HG02870 (cell line): ENCODE measurements around the gene SFTPA2.
A peak's percentile ranks its signal among the peaks of the same experiment; 100 is the strongest.
"Not testable (repeated sequence)": the region's sequence is repeated elsewhere in the genome, so short reads cannot be mapped to it uniquely, and the experiment has no call there.

Experiments
- ATAC-seq: cut with Tn5 transposase; IDR thresholded peaks from one replicate; pipeline ENCODE4 v1.9.1; 2021; ENCODE audit warnings: mild to moderate bottlenecking, moderate library complexity; ENCODE audit not compliant: unreplicated experiment

The SFTPA2 gene

DNA sequence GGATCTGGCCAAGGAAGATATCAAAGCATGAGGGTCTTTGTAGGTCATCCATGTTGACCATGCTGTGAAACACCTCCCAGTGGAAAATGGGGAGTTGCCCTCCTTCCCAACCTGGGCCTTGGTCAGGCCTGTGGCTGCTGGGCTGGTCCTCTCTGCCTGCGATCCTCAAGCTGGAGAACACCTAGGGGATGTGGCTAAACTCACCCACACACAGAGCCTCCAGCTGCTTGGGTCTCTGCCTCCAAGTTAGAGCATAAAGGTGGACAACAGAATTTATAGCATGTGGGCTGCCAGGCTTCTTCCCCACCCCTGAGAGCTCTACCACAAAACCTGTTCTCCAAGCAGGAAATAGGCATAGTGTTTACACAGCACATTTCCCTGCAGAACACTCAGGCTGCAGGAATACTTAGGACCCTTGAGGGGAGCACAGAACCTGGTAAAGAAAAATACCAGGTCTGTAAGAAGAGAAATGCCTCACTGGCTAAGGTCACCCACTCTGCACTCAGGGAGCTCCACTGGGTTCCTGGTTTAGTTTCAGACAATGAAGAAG, at the start of gene SFTPA2:
SFTPA2 (minus strand) TSS at position 248 of the 550 bp plus-strand sequence. CDS start 924 bp downstream, outside the sequence.
- no peak for ATAC-seq

DNA sequence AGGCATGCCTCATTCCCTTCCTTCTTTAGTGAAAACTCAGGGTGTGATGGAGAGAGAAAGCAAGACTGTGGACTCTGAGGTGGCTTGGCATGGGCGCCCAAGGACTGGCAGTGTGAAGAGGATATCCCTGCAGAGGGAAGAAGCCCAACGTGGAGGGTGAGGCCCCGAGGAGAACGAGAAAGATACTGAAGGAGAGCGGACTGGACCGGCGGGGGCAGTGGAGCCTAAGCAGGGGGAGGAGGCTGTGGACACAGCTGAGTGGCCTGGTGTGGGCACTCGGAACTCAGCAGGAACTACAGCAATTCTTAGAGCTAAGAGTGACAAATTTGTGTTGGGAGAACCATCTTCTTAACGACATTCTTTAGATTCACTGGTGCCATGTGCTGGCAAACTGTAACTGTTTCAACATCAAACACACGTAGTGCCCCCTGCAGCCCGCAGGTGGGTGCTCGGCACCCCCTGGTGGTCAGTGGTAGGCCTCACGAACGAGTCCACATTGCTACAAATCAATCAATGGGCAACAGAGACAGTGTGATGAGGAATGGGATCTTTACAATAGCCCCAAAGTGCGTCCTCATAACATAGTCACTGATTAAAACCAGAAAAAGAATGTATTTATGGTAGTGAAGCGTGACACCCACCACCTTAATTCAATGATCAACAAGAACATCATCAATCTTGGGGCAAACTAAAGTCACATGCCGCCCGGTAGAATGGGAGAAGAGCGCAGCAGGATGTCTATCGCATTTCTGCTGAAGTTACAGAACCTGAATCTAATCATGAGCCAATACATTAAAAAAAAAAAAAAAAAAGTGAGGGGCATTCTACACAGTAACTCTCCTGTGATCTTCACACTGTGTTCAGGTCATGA, 48.5 kb upstream of the SFTPA2 start:
- no peak for ATAC-seq

DNA sequence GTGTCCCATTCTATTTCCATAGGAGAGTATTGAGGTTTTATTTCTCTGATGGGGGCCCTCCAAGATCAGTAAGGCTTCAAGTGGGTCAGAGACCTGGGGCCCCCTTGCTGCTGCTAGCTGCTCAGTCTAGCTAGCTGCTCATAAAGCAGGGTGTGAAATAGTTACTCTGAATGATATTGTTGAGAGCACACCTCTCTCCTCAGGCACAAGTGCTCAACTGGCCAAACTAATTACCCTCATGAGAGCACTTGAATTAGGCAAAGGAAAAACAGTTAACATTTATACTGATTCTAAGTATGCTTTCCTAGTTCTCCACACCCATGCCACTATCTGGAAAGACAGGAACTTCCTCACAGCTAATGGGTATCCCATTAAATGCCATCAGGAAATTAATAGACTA, 45.1 kb upstream of the SFTPA2 start:
- no peak for ATAC-seq

DNA sequence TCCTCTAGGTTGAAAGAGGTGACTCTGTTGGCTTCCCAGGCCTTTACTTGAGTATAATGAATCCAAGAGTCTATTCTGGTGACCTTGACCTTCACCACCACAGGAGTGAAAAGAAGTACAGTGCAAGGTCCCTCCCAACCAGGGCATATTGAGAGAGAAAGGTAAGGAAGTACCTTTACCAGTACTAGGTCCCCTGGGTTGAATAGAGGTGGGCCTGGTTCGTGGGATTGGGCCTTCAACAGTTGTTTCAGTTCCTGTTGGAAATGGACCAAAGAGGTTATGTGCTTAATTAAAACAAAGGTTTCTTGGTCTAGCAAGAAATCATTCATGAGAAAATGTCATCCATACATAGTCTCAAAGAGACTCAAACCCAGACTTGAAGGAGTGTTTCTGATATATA, 44.1 kb upstream of the SFTPA2 start:
- no peak for ATAC-seq

DNA sequence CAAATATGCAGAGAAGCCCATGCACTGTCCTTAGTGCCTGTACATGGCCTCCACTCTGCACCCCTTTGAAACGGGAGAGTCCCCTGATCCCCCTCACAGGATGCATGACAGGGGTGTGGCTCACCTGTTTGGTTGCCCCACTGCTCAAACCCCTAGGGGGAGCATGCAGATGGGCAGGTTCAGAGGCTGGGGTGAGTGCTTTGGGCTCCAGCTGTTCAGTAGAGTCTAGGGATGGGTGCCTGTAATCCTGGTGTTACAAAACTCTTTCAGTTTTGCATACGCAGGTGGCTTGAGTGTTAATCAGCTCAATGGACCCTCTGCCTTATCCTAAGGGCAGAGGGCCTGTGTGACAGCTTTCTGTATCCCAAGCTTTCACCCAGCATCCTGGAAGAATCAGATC, 42.7 kb upstream of the SFTPA2 start:
- no peak for ATAC-seq

GRCh38 chr10:79601939-79602338, 41.7 kb upstream of the SFTPA2 start:
- ATAC-seq = no peak

DNA sequence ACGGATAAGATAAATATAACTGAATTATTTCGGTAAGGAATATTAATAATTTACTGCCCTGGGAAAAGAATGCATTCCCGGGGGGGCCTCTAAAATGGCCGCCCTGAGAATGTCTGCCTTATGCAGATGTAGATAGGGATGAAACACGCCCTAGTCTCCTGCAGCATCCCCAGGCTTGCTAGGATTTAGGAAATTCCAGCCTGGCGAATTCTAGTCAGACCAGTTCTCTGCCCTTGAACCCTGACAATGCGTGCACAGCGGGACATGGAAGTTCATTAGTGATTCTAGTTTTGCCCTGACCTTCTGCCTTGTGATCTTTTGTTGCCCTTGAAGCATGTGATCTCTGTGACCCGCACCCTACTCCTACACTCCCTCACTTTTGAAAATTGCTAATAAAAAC, 39.4 kb upstream of the SFTPA2 start:
- ATAC-seq = not testable (repeated sequence)

DNA sequence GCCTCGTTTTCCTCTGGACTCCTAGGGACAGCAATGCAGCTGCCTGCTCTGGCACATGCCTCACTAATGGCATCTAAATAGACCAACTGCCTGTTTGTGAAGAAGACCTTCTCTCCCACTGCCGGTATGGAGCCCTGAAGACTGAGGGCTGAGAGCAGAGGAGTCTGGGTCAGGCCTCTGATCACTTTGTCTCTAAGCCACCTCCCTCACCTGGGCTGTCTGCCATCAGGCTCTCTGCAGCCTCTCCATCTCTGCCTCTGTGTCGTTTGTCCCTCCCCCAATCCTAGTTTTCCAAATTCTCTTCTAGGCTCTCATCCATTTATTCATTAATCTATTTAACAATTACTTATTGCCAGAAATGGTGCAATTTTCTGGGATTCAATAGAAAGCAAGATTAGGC, 35.3 kb upstream of the SFTPA2 start:
- no peak for ATAC-seq

DNA sequence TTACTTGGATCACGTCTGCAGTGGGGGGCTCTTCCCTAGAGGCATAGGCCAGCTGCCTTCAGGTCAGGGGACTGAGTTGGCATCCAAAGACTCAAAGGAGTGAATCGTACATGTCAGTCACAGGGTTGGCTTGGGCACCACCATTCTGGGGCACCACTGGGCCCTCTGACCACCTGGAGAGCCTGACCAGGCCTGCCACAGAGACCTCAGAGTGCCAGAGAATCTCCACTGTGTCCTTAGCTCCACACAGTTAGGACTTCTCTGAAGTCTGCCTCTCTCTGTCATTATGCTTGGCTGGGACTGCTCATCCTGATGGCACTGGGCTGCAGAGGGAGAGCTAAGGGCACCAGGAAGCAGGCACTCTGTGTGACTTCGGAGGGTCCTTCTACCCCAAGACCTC, 34.4 kb upstream of the SFTPA2 start:
- ATAC-seq = not testable (repeated sequence)

GRCh38 chr10:79593377-79593776, 33.2 kb upstream of the SFTPA2 start:
- no peak for ATAC-seq

- no peak for ATAC-seq
Measured at GRCh38 chr10:79588800-79589199, 28.6 kb upstream of the SFTPA2 start.

DNA sequence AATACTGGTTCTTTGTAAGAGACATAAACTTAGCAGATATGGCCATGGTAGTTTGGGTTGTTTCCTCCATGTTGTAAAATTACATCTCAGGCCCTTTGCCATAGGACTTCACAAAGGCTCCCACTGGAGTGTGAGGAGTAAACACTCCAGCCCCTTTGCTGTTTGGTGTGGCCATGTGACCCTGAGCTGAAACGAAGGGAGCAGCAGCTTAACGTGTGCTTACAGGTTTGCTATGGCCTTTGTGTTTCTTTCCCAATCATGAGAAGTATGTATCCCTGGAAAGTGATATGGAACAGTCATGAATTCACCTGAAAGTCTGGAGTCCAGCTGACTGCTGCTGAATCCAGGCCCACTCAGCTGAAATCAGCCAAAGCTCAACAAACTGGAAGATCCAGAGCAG, 26.7 kb upstream of the SFTPA2 start:
- ATAC-seq = no peak

DNA sequence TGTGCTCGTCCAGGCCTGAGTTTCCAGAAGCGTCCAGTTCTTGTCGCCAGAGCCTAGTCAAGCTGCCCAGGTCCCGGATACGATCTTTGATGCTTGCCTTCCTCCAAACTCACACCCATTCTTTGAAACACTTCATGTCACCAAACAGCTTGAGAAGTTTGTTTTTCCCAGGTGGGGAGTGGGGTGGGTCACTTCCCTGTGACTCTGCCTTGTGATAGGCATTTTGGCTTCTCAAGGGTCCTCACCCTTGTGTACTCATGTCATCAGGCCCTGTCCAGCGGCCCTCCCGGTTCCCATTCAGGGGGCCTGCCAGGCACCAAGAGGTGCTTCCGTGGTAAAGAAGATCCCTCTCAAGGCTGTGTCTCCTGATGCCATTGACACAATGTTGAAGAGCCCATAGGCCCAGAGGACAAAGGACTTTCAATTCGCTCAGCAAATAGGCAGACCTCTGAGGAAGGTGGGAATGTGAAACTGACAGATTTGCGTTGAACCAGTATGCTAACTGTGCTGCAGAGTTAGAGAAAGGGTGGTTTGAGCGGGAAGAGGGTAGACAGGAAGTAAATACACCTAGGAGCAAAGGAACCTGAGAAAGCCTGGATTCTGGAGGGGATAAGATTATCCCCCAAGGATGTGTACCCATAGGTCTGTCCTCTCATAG, 25.8 kb upstream of the SFTPA2 start:
- no peak for ATAC-seq

DNA sequence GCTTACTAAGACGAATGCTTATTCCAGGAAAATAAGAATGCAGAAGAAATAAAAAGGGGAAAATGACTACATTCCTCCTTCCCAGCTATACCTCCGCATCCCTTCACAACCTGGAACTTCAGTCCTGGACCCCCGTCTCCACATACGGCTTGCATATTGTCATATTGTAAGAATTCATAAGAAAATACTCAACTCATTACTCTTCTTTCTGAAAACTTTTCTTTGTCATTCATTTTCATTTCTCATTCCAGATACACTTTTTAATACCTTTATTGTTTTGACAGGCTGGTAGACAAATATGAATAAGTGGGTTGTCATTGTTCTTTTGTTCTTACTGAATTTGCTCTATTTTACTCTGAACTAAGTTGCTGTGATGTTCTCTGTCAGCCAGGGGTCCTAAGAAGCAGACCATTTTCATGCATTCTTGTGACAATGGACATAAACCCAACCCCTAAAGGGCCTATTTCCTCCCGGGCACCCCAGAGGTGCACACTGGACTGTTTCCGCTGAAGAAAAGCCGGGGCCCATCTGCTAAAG, 23.3 kb upstream of the SFTPA2 start:
- no peak for ATAC-seq

DNA sequence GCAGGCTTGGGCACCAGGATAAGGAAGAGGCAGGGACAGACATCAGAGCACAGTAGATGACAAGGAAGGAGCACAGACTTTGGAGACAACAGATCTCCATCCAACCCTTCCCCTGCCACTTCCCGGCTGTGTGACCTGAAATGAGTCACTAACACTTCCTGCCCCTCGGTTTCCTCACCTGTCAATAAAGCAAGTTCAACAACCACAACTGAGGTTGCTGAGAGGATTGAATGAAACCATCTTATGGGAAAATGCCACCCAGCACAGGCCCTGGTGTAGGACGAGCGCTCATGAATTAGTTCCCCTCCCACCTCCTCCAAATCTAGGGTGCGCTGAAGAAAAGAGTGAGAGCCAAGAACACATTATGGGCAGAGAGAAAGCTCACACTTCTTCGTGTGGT, 22.7 kb upstream of the SFTPA2 start:
- not testable (repeated sequence) for ATAC-seq

- ATAC-seq = no peak
Measured at GRCh38 chr10:79582096-79582495, 21.9 kb upstream of the SFTPA2 start.

GRCh38 chr10:79581044-79581443, 20.8 kb upstream of the SFTPA2 start:
- no peak for ATAC-seq

- no peak for ATAC-seq
Measured at GRCh38 chr10:79579361-79579760, 19.2 kb upstream of the SFTPA2 start.

GRCh38 chr10:79570624-79571023, 10.4 kb upstream of the SFTPA2 start:
- ATAC-seq = not testable (repeated sequence)

DNA sequence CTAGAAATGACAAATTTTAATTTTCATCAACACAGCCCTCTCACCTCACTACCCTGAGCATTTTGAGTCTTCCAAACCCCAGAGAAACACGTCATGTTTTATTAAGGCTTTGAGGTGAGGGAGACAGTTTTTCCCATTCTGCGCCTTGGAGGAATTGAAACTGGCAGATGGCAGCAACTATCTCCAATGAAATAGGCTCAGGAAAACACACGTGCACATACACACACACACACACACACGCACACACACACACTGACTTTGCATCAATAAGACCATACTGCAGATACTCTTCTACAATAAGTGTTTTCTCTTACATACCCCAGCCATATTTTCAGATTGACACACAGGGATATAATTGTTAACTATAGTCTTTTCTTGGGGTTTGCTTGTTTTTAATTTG, 3.2 kb upstream of the SFTPA2 start:
- no peak for ATAC-seq

DNA sequence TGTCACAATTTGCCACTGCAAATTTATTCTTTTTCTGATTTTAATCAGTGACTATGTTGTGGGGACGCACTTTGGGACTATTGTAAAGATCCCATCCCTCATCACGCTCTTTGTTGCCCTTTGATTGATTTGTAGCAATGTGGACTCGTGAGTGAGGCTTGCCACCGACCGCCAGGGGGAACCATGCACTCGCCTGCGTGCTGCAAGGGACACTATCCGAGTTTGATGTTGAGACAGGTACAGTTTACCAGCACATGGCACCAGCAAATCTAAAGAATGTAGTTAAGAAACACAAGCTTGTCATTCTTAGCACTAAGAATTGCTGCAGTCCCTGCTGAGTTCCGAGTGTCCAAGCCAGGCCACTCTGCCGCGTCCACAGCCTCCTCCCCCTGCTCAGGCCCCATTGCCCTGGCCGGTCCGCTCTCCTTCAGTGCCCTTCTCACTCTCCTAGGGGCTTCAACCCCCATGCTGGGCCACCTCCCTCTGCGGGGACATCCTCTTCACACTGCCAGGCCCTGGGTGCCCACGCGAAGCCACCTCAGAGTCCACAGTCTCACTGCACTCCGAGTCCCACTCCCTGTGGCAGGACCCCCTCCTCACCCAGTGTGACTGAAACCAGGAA, 2.0 kb upstream of the SFTPA2 start:
- ATAC-seq = peak; percentile 88
